Adipocyte (in vitro differentiated cells): ENCODE data around the gene CBX7.
A peak's percentile ranks its signal among the peaks of the same experiment; 100 is the strongest.

ENCODE experiments used
- DNase-seq: peaks from one replicate; pipeline ENCODE4 v3.0.0-alpha.2; 2015; ENCODE audit warnings: low read depth
- H3K27me3 ChIP-seq: replicated peaks from 2 replicates; pipeline ENCODE4 v1.7.0; 2013; ENCODE audit warnings: mild to moderate bottlenecking, low read length, moderate library complexity; ENCODE audit not compliant: control insufficient read depth, insufficient read depth
- H3K36me3 ChIP-seq: 2 replicates; pipeline ENCODE4 v1.7.0; 2013; ENCODE audit warnings: low read length, mild to moderate bottlenecking, moderate library complexity; ENCODE audit not compliant: control insufficient read depth, insufficient read depth, severe bottlenecking
- H3K4me1 ChIP-seq: 2 replicates; pipeline ENCODE4 v1.7.0; 2013; ENCODE audit warnings: mild to moderate bottlenecking, low read length, moderate library complexity; ENCODE audit not compliant: control insufficient read depth, insufficient read depth
- H3K4me3 ChIP-seq: 2 replicates; pipeline ENCODE4 v1.7.0; 2013; ENCODE audit warnings: mild to moderate bottlenecking, low read length, moderate library complexity
- H3K9ac ChIP-seq: 2 replicates; pipeline ENCODE4 v1.7.0; 2013; ENCODE audit warnings: mild to moderate bottlenecking, low read length, moderate library complexity
- H3K9me3 ChIP-seq: 2 replicates; pipeline ENCODE4 v1.7.0; 2013; ENCODE audit warnings: mild to moderate bottlenecking, low read length, moderate library complexity; ENCODE audit not compliant: control insufficient read depth

The CBX7 gene

GRCh38 chr22:39142088-39142680 lies 10.3 kb downstream of the CBX7 start:
- H3K36me3 ChIP-seq, result no peaks in the 10 kb centered on the region
- no peak overlapping the region for H3K4me3 ChIP-seq
- peaks cover 10% of the 10 kb centered on the region for H3K4me1 ChIP-seq
- no peak overlapping the region for H3K9ac ChIP-seq
- no peaks in the 10 kb centered on the region for H3K27me3 ChIP-seq
- DNase-seq, result no peak
- no peaks in the 10 kb centered on the region for H3K9me3 ChIP-seq

GRCh38 chr22:39139933-39140332 lies 12.5 kb downstream of the CBX7 start:
- H3K27me3 ChIP-seq, result no peaks in the 10 kb centered on the region
- no peak overlapping the region for H3K4me3 ChIP-seq
- H3K4me1 ChIP-seq, result peaks cover 3% of the 10 kb centered on the region
- H3K36me3 ChIP-seq, result no peaks in the 10 kb centered on the region
- H3K9me3 ChIP-seq, result no peaks in the 10 kb centered on the region
- DNase-seq, result no peak
- H3K9ac ChIP-seq, result no peak overlapping the region

DNA sequence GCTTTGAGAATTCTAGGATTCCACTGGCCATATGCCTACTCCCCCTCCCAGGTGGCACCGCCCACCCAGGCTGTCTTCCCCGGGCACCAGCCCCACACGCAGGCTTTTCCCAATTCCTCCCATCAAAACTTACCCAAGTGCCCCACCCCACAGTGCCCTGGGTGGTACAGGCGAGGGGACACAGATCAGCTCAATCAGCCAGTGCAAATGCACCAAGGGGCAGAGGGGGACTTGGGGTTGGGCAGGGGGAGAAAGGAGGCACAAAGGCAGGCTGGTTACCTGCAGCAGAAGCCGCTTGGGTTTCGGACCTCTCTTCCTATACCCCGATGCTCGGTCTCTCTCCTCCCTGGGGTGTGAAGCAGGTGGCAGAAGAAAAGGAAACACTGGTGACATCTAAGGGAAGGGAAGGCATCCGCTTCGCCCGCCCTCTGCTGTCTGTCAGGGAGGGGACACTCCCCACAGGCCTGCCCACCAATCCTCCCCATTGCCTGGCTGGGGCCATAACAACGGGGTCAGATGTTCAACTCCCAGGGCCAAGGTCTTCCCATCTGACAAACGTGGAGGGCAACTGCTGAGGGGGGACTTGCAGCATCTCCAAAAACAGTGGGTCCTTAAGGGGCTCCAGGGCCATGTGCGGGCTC lies 14.0 kb downstream of the CBX7 start:
- H3K4me3 ChIP-seq, result no peak overlapping the region
- no peaks in the 10 kb centered on the region for H3K4me1 ChIP-seq
- no peak for DNase-seq
- H3K9me3 ChIP-seq, result no peaks in the 10 kb centered on the region
- H3K9ac ChIP-seq, result no peak overlapping the region
- H3K27me3 ChIP-seq, result no peaks in the 10 kb centered on the region
- no peaks in the 10 kb centered on the region for H3K36me3 ChIP-seq

DNA sequence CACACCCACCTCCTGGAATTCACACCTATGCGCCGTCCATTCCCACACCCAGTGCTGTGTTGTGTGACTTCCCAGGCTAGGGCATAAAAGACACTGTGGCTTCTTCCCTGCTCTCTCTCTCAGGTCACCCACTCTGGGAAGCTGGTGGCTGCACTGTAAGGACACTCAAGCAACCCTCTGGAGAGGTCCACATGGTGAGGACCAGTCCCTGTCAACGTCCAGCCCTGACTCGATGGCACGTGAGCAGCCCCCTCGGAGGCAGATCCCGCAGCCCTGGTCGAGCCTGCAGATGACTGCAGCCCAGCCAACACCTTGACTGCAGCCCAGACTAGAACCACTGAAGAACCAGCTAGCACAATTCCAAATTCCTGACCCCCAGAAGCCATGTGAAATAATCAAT lies 16.2 kb downstream of the CBX7 start:
- H3K4me3 ChIP-seq, result no peak overlapping the region
- peaks cover 8% of the 10 kb centered on the region for H3K4me1 ChIP-seq
- H3K27me3 ChIP-seq, result no peaks in the 10 kb centered on the region
- H3K36me3 ChIP-seq, result no peaks in the 10 kb centered on the region
- H3K9me3 ChIP-seq, result no peaks in the 10 kb centered on the region
- DNase-seq, result no peak
- H3K9ac ChIP-seq, result no peak overlapping the region

GRCh38 chr22:39135092-39135896 lies 17.2 kb downstream of the CBX7 start:
- H3K4me1 ChIP-seq, result peaks cover 12% of the 10 kb centered on the region
- no peak overlapping the region for H3K9ac ChIP-seq
- no peak overlapping the region for H3K4me3 ChIP-seq

DNA sequence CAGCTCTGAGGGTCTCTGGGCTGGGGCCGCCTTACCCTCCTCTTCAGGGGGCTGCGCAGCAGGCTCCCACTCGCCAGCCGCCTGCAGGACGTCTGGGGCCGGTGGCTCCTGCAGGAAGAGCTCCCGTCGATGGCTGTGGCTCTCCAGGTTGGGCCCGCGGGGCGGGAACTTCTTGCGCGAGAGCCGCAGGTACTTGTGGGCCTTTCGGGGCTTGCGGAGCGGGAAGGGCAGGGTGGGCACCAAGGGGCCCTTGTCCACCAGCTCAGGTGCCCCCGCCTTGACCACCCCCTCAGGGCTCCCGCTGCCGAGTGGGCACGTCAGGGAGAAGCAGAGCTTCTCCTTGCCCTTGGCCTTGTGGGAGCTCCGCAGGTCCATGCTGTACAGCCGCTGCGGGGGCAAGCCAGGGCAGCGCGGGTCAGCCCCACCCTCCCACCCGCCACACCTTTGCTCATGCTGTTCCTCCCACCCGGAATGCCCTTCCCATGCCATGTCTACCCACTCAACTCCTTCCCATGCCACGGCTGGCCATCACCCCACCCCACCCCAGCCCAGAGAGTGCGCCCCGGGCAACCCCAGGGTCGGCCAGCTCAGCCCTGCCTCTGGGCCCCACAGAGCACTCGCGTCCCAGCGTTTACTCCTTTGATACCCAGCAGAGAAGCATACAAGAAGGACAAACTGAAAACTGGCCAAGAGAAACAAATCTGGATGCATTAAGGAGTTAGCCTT lies 18.0 kb downstream of the CBX7 start:
- DNase-seq, result no peak
- H3K4me3 ChIP-seq, result no peak overlapping the region

More at GRCh38 chr22:39135092-39135896, 17.2 kb downstream of the CBX7 start:
- H3K36me3 ChIP-seq, result no peaks in the 10 kb centered on the region
- DNase-seq, result peak; percentile 49
- H3K27me3 ChIP-seq, result no peaks in the 10 kb centered on the region
- H3K9me3 ChIP-seq, result no peaks in the 10 kb centered on the region

DNA sequence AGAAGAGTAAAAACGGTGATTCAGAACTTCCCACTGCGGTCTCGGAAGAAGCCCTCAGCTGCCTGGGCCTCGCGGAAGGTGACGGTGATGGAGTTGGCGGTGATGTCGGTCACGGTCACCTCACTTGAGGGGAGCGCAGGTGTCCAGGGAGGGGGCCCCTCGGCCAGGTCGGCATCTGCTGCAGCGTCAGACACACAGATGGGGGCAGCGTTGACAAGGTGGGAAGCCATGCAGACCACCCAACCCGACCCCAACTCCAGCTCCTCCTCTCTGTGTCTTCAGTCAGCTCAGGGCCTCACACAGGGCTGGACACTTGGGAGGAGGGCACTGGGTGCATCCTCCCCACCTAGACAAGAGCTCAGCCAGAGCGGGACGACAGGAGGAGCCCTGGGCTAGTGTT lies 18.6 kb downstream of the CBX7 start:
- DNase-seq, result no peak
- H3K36me3 ChIP-seq, result no peaks in the 10 kb centered on the region

More for the DNA sequence above, 18.0 kb downstream of the CBX7 start:
- no peak overlapping the region for H3K9ac ChIP-seq
- H3K27me3 ChIP-seq, result no peaks in the 10 kb centered on the region
- no peaks in the 10 kb centered on the region for H3K9me3 ChIP-seq
- H3K4me1 ChIP-seq, result peaks cover 12% of the 10 kb centered on the region
- no peaks in the 10 kb centered on the region for H3K36me3 ChIP-seq

DNA sequence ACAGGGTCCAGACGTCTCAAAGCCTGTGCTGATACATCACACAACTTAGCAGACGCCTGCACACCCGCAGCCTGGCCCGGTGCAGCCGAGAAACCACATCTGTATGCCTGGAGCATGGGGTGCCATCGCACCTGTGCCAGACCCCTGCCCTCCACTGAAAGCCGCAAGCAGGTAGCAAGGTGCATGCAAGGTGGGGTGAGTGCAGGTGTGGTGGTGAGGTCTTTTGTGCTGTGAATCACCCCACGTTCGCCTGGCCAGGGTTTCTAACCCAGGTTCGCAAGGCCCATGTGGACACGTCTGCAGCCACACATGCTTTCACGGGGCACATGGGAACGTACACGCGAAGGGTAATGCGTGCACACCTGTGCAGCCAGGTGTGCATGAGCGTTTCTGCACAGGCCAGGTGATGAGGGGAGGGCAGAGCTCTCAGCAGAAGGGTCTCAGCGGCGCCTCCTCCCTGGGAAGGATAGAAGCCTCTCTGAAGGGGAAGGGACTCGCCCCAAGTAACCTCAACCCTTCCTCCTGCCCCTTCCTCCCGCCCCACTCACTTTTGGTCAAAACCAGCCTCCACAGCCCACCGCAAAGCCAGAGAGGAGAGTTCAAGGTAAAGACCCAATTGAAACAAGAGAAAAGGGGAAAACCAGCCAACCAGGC lies 19.5 kb downstream of the CBX7 start:
- no peak for DNase-seq
- no peak overlapping the region for H3K4me3 ChIP-seq
- no peaks in the 10 kb centered on the region for H3K27me3 ChIP-seq
- peaks cover 12% of the 10 kb centered on the region for H3K4me1 ChIP-seq
- H3K9me3 ChIP-seq, result no peaks in the 10 kb centered on the region
- H3K9ac ChIP-seq, result no peak overlapping the region
- no peaks in the 10 kb centered on the region for H3K36me3 ChIP-seq

More for the DNA sequence above, 18.6 kb downstream of the CBX7 start:
- H3K4me1 ChIP-seq, result peaks cover 12% of the 10 kb centered on the region
- H3K9ac ChIP-seq, result no peak overlapping the region
- no peaks in the 10 kb centered on the region for H3K9me3 ChIP-seq
- no peak overlapping the region for H3K4me3 ChIP-seq
- no peaks in the 10 kb centered on the region for H3K27me3 ChIP-seq

- Histone ChIP-seq H3K4me3 (no peak overlapping the region), H3K9me3 (no peaks in the 10 kb centered on the region), H3K4me1 (peaks cover 12% of the 10 kb centered on the region), H3K9ac (no peak overlapping the region), H3K27me3 (no peaks in the 10 kb centered on the region), H3K36me3 (no peaks in the 10 kb centered on the region)
- no peak for DNase-seq
These were observed 20.2 kb downstream of the CBX7 start for GRCh38 chr22:39132281-39132680.

DNA sequence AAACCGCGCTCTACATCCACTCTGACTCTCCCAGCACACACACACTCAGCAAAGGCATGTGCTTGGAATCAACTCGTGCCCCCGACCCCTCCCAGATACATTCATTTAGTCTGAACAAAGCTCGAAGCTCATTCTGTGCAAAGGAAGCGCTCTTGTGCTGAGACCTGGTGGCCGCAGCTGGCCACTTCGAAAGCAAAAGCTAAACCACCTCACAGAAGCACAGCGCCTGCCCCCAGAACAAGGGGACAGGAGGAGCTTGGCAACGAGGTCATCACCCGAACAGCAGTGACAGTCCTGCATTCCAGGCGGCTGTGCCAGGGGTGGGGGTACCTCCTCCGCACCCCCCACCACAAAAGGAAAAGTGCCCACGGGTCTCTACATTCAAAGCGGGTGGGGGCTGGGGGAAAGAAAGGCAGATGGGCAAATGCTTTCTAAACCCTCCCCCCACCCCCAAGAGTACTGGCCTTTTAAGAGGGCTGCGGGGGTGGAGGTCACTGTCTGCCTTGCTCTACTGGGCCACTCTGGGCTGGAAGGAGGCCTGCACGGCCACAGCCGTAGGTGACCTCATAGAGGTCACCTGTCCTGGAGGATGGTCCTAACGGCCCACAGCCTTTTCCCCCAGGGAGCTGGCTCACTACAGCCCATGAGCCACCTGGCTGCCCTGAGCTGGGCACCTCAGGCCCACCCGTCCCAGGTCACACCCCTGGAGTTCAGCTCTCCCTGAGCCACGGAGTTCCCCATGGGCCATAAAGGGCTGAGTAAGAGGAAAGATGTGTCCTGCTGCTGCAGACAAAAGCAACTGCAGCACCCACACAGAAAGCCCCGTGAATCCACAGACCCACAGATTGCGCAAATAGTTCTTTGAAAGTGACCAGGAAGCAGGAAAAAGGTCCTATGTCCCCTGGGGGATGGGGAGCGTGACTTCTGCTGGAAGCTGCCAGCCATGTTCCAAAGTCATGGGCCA lies 21.3 kb downstream of the CBX7 start:
- H3K9me3 ChIP-seq, result no peaks in the 10 kb centered on the region
- DNase-seq, result no peak
- H3K36me3 ChIP-seq, result no peaks in the 10 kb centered on the region
- H3K4me1 ChIP-seq, result peaks cover 12% of the 10 kb centered on the region
- no peaks in the 10 kb centered on the region for H3K27me3 ChIP-seq
- H3K9ac ChIP-seq, result no peak overlapping the region
- no peak overlapping the region for H3K4me3 ChIP-seq
